Natural killer cell (primary cell): ENCODE results near the gene PDHX. TPM values are rescaled to one million over a fixed set of nuclear protein-coding genes. Genes with fewer than 3 reads are reported as not detected.
"Not testable (repeated sequence)": the region's sequence is repeated elsewhere in the genome, so short reads cannot be mapped to it uniquely, and the experiment has no call there.

Experiments used
- ATAC-seq, 3 donors: fragments of 150-1000 bp in 2 of 3; fragments of 200-7000 bp in 1 of 3; cut with Tn5 transposase; 1 replicate in 1 of 3; 2 replicates in 2 of 3; pipeline ENCODE4 v1.10.0; 2021; ENCODE audit warnings: mild to moderate bottlenecking in 2 of 3, moderate library complexity in 2 of 3
- DNase-seq, 2 donors: peaks; one replicate each; pipeline versions ENCODE4 v3.0.0 to v3.0.0-alpha.2; 2013 to 2021; ENCODE audit warnings: mixed read lengths in 1 of 2
- H3K27ac ChIP-seq: one replicate; pipeline ENCODE4 v1.5.1; 2013; ENCODE audit warnings: mild to moderate bottlenecking, low read length
- H3K27me3 ChIP-seq: one replicate; pipeline ENCODE4 v1.6.1; 2013; ENCODE audit warnings: low read length; ENCODE audit not compliant: control insufficient read depth, insufficient read depth
- H3K36me3 ChIP-seq: one replicate; pipeline ENCODE4 v1.6.1; 2013; ENCODE audit warnings: low read length; ENCODE audit not compliant: control insufficient read depth, insufficient read depth
- H3K4me1 ChIP-seq: one replicate; pipeline ENCODE4 v1.6.1; 2013; ENCODE audit warnings: low read length; ENCODE audit not compliant: control insufficient read depth, insufficient read depth
- H3K4me3 ChIP-seq: one replicate; pipeline ENCODE4 v1.5.1; 2013; ENCODE audit warnings: low read length
- H3K9me3 ChIP-seq: one replicate; pipeline ENCODE4 v1.6.1; 2013; ENCODE audit warnings: low read length; ENCODE audit not compliant: control insufficient read depth, insufficient read depth
- H3K27ac Mint-ChIP-seq, 2 donors: one replicate each; pipeline ENCODE4 v1.8.0; 2022; ENCODE audit warnings: mild to moderate bottlenecking in 2 of 2, mixed read lengths in 2 of 2, moderate library complexity in 1 of 2
- H3K27me3 Mint-ChIP-seq, 2 donors: one replicate each; pipeline ENCODE4 v1.8.0; 2022; ENCODE audit warnings: low read depth in 2 of 2, mixed read lengths in 2 of 2
- H3K36me3 Mint-ChIP-seq: one replicate; pipeline ENCODE4 v1.8.0; 2022; ENCODE audit warnings: mixed read lengths
- H3K4me1 Mint-ChIP-seq, 2 donors: one replicate each; pipeline ENCODE4 v1.8.0; 2022; ENCODE audit warnings: mixed read lengths in 2 of 2
- H3K4me3 Mint-ChIP-seq: one replicate; pipeline ENCODE4 v1.8.0; 2022; ENCODE audit warnings: mild to moderate bottlenecking, moderate library complexity, mixed read lengths
- H3K9me3 Mint-ChIP-seq, 2 donors: one replicate each; pipeline ENCODE4 v1.8.0; 2022; ENCODE audit warnings: mixed read lengths in 2 of 2
- WGBS: methylation state at CpG from one replicate; pipeline ENCODE4 v1.1.7; 2013; ENCODE audit warnings: missing lambda C conversion rate; ENCODE audit not compliant: insufficient coverage; 5-methylcytosine and 5-hydroxymethylcytosine counted together
- intact Hi-C: fragments of 100-400 bp; cut with micrococcal nuclease; formaldehyde crosslinking; loops from one replicate; pipeline ENCODE4 v1.14.2; 2022
- total RNA-seq, 4 donors: library from RNA; stranded (reverse); fragments of 120-200 nt in 1 of 4; gene quantifications; one replicate each; pipeline versions ENCODE4 v1.2.3 to v1.2.4, GENCODE V29; 2013 to 2022
- TF ChIP-seq, protein P1 (sequence below): fragments of 200-600 bp; IDR thresholded peaks from one replicate; pipeline ENCODE4 v1.8.0; 2022; ENCODE audit warnings: antibody characterized with exemption

Gene PDHX
- total RNA-seq, 3 donors from 2014 or later (not counting 1 experiment from before 2014, with no cell fraction given), result 18.3 to 27.1 (median 20.9) TPM

DNA sequence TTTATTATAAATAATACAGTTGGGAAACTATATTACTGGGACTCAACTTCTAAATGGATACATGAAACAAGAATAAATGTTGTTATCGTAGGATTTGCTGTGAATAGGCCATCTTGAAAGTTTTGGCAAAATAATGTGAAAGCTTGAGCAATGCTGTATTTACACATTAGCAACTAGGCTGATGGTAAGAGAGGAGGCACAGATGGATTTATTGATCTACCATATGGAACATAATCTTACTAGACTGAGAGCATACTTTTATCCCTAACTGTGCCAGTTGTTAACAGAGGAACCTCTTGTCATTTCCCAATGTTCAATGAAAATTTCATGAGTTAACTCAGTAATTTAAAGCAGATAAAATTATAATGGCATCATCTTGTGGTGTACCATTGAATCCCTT lies 23.0 kb upstream of the PDHX start:
- TF ChIP-seq, protein P1, sequence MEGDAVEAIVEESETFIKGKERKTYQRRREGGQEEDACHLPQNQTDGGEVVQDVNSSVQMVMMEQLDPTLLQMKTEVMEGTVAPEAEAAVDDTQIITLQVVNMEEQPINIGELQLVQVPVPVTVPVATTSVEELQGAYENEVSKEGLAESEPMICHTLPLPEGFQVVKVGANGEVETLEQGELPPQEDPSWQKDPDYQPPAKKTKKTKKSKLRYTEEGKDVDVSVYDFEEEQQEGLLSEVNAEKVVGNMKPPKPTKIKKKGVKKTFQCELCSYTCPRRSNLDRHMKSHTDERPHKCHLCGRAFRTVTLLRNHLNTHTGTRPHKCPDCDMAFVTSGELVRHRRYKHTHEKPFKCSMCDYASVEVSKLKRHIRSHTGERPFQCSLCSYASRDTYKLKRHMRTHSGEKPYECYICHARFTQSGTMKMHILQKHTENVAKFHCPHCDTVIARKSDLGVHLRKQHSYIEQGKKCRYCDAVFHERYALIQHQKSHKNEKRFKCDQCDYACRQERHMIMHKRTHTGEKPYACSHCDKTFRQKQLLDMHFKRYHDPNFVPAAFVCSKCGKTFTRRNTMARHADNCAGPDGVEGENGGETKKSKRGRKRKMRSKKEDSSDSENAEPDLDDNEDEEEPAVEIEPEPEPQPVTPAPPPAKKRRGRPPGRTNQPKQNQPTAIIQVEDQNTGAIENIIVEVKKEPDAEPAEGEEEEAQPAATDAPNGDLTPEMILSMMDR, result no peak
- no peak overlapping the region for H3K4me3 ChIP-seq
- no peaks in the 10 kb centered on the region for H3K27me3 ChIP-seq
- Mint-ChIP-seq H3K27me3 (no peaks in the 10 kb centered on the region), H3K36me3 (no peaks in the 10 kb centered on the region), H3K27ac (no peak overlapping the region), H3K4me3 (no peak overlapping the region), H3K9me3 (peaks cover 3 to 5% of the 10 kb centered on the region in 2 donors), H3K4me1 (no peaks in the 10 kb centered on the region)
- intact Hi-C loops, result no loop called here
- H3K9me3 ChIP-seq, result peaks cover 10% of the 10 kb centered on the region
- ATAC-seq, result no peak
- H3K4me1 ChIP-seq, result no peaks in the 10 kb centered on the region
- H3K27ac ChIP-seq, result no peak overlapping the region
- H3K36me3 ChIP-seq, result peaks cover 1% of the 10 kb centered on the region
- 100% methylated on average over 1 of the region's 1 CpG for WGBS
- DNase-seq, result no peak

DNA sequence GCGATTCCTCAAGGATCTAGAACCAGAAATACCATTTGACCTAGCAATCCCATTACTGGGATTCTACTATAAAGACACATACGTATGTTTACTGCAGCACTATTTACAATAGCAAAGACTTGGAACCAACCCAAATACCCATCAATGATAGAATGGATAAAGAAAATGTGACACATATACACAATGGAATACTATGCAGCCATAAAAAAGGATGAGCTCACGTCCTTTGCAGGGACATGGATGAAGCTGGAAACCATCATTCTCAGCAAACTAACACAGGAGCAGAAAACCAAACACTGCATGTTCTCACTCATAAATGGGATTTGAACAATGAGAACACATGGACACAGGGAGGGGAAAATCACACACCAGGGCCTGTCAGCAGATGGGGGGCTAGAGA lies 20.2 kb upstream of the PDHX start:
- H3K4me3 ChIP-seq, DNase-seq, H3K27me3 Mint-ChIP-seq, H3K36me3 Mint-ChIP-seq, H3K4me1 Mint-ChIP-seq, H3K27me3 ChIP-seq, H3K9me3 Mint-ChIP-seq, H3K4me1 ChIP-seq, H3K4me3 Mint-ChIP-seq, H3K36me3 ChIP-seq, intact Hi-C loops, H3K27ac ChIP-seq, H3K27ac Mint-ChIP-seq, ATAC-seq: not testable (repeated sequence)
- WGBS, result 100% methylated on average over 2 of the region's 3 CpGs
- H3K9me3 ChIP-seq, result peaks cover 32% of the 10 kb centered on the region

DNA sequence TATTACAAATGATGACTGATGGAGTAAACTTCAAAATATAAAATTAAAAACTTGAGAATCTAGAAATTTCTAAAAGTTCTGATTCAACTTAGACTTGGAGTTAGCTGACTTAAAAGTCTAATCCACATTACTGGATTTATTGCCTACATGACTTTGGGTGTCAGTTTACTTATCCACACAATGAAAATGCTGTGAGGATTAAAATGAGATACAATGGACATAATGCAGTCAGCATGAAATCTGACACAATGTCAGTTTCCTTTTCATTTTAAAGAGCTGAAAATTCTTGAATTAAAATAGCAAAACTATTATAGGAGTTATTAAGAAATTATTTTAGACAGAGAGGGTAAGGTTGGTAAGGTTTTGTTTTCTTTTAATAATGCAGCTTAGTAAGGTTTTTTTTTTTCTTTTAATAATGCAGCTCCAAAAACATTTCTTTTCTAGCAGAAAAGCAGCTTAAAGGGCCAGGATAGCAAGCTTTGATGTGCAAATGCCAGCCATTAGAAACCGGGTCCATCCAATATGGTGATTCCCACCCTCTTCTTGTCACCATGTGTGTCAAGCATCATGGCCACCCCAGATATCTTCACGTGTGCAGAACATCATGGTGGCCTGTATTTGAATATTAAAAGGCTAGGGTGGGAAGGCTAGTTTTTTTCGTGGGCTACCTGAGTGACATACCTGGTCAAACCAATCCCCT lies 19.1 kb upstream of the PDHX start:
- DNase-seq, result no peak
- 100% methylated on average over 3 of the region's 3 CpGs for WGBS
- H3K9me3 Mint-ChIP-seq, result peaks cover 3 to 9% of the 10 kb centered on the region in 2 donors
- no peak for ATAC-seq
- Histone ChIP-seq H3K4me1 (no peaks in the 10 kb centered on the region), H3K27me3 (no peaks in the 10 kb centered on the region), H3K9me3 (peaks cover 38% of the 10 kb centered on the region), H3K36me3 (no peaks in the 10 kb centered on the region), H3K27ac (no peak overlapping the region), H3K4me3 (no peak overlapping the region)
- H3K27me3 Mint-ChIP-seq, result no peaks in the 10 kb centered on the region
- H3K27ac Mint-ChIP-seq, result no peak overlapping the region
- no peak overlapping the region for H3K4me3 Mint-ChIP-seq
- H3K4me1 Mint-ChIP-seq, result no peaks in the 10 kb centered on the region
- intact Hi-C loops, result no loop called here
- peaks cover 7% of the 10 kb centered on the region for H3K36me3 Mint-ChIP-seq
- TF ChIP-seq, protein P1, result no peak

DNA sequence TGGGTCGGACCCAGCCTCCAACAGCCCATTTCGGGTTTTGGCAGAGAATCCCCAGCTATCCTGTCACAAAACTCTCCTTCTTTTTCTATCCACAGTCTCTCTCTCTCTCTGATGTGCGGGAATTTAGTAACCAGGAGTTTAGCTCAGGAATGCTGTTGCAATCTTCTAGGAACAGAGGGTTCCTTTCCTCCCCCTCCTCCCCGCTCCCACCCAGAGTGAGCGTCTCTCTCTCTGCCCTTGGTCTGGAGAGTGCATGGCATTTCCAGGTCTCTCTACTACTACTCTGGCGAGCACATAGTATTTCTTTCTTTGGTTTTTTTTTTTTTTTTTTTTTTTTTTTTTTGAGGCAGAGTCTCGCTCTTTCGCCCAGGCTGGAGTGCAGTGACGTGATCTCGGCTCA lies 17.9 kb upstream of the PDHX start:
- TF ChIP-seq, protein P1, result no peak
- H3K36me3 Mint-ChIP-seq, result peaks cover 7% of the 10 kb centered on the region
- H3K27ac Mint-ChIP-seq, result no peak overlapping the region
- H3K27me3 Mint-ChIP-seq, result no peaks in the 10 kb centered on the region
- no peaks in the 10 kb centered on the region for H3K4me1 Mint-ChIP-seq
- ATAC-seq (no peak), DNase-seq (no peak)
- Histone ChIP-seq H3K36me3 (no peaks in the 10 kb centered on the region), H3K4me1 (no peaks in the 10 kb centered on the region), H3K27me3 (no peaks in the 10 kb centered on the region), H3K4me3 (no peak overlapping the region), H3K9me3 (peaks cover 38% of the 10 kb centered on the region), H3K27ac (no peak overlapping the region)
- no peak overlapping the region for H3K4me3 Mint-ChIP-seq
- intact Hi-C loops, result loop anchor here (2.0 kb wide), 1 partner anchor 312 kb away; no protein-coding TSS in a partner anchor
- 99% methylated on average over 9 of the region's 10 CpGs for WGBS
- H3K9me3 Mint-ChIP-seq, result peaks cover 3 to 9% of the 10 kb centered on the region in 2 donors
